ENCODE measurements around the gene PPP1CC. TPM values are rescaled to one million over a fixed set of nuclear protein-coding genes. Genes with fewer than 3 reads are reported as not detected.

PPP1CC gene
- total RNA-seq, 3 donors from 2014 or later (not counting 1 experiment from before 2014, with no cell fraction given) = 114 to 121 (median 117) TPM

- WGBS (ENCODE audit: insufficient coverage) = 91% methylated on average over 7 of the region's 7 CpGs
- Histone ChIP-seq H3K27ac (ENCODE audit: low read length) (no peak overlapping the region), H3K9me3 (ENCODE audit: control insufficient read depth, insufficient read depth, low read length) (no peaks in the 10 kb centered on the region), H3K4me1 (ENCODE audit: control insufficient read depth, insufficient read depth, low read length) (no peaks in the 10 kb centered on the region), H3K4me3 (ENCODE audit: low read length) (no peak overlapping the region), H3K27me3 (ENCODE audit: control insufficient read depth, insufficient read depth, low read length) (no peaks in the 10 kb centered on the region), H3K36me3 (ENCODE audit: control insufficient read depth, insufficient read depth, low read length) (no peaks in the 10 kb centered on the region)
- no peak for TF ChIP-seq CTCF (IDR thresholded peaks at IDR 0.05)
- no peaks in the 10 kb centered on the region for H3K4me1 Mint-ChIP-seq
- no peak overlapping the region for H3K4me3 Mint-ChIP-seq
- DNase-seq = no peak
- no peaks in the 10 kb centered on the region for H3K36me3 Mint-ChIP-seq
- no peak for ATAC-seq
- intact Hi-C loops (cut with micrococcal nuclease) = no loop called here
- no peaks in the 10 kb centered on the region for H3K27me3 Mint-ChIP-seq (ENCODE audit: low read depth in 2 of 2)
- H3K27ac Mint-ChIP-seq = no peak overlapping the region
- H3K9me3 Mint-ChIP-seq = no peaks in the 10 kb centered on the region
Measured at GRCh38 chr12:110786012-110786411, 43.3 kb upstream of the PPP1CC start.

DNA sequence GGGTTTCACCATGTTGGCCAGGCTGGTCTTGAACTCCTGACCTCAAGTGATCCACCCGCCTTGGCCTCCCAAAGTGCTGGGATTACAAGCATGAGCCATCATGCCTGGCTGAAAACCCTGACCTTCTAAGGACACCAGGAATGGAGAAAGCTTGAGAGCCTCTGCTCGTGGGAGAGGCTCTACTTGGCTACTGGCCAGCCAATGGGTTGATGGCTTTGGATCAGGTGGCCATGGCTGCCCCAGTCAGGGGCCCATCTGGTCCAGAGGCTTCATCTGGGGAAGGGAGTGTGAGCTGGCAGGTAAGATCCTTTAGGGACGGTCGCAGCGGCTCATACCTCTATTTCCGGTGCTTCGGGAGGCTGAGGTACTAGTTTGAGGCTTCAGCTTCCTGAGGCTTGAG is 42.5 kb upstream of the PPP1CC start:
- Mint-ChIP-seq H3K9me3 (no peaks in the 10 kb centered on the region), H3K4me3 (no peak overlapping the region), H3K27ac (no peak overlapping the region), H3K36me3 (no peaks in the 10 kb centered on the region), H3K4me1 (no peaks in the 10 kb centered on the region), H3K27me3 (ENCODE audit: low read depth in 2 of 2) (no peaks in the 10 kb centered on the region)
- Histone ChIP-seq H3K9me3 (ENCODE audit: control insufficient read depth, insufficient read depth, low read length) (no peaks in the 10 kb centered on the region), H3K4me1 (ENCODE audit: control insufficient read depth, insufficient read depth, low read length) (no peaks in the 10 kb centered on the region), H3K36me3 (ENCODE audit: control insufficient read depth, insufficient read depth, low read length) (no peaks in the 10 kb centered on the region), H3K27me3 (ENCODE audit: control insufficient read depth, insufficient read depth, low read length) (no peaks in the 10 kb centered on the region), H3K4me3 (ENCODE audit: low read length) (no peak overlapping the region), H3K27ac (ENCODE audit: low read length) (no peak overlapping the region)
- WGBS (ENCODE audit: insufficient coverage) = 91% methylated on average over 7 of the region's 7 CpGs
- DNase-seq (no peak), ATAC-seq (no peak)
- intact Hi-C loops (cut with micrococcal nuclease) = no loop called here
- TF ChIP-seq CTCF (IDR thresholded peaks at IDR 0.05) = no peak

DNA sequence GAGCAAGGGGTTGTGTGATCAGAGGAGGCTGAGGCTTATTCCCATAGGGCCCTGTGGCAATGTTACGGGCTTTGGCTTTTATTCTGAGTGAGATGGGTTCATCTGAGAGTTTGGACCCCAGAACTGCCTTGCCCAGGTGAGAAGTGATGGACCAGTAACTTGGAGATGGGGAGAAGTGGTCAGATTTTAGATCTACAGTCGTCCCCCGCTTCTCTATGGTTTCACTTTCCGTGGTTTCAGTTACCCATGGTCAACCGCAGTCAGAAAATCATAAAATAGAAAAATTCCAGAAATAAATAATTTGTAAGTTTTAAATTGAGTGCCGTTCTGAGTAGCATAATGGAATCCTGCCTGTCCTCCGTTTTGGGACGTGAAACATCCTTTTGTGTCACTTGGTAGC is 40.2 kb upstream of the PPP1CC start:
- DNase-seq = no peak
- Histone ChIP-seq H3K9me3 (ENCODE audit: control insufficient read depth, insufficient read depth, low read length) (no peaks in the 10 kb centered on the region), H3K36me3 (ENCODE audit: control insufficient read depth, insufficient read depth, low read length) (no peaks in the 10 kb centered on the region), H3K27me3 (ENCODE audit: control insufficient read depth, insufficient read depth, low read length) (no peaks in the 10 kb centered on the region), H3K27ac (ENCODE audit: low read length) (no peak overlapping the region), H3K4me3 (ENCODE audit: low read length) (no peak overlapping the region), H3K4me1 (ENCODE audit: control insufficient read depth, insufficient read depth, low read length) (no peaks in the 10 kb centered on the region)
- no peaks in the 10 kb centered on the region for H3K36me3 Mint-ChIP-seq
- no peak overlapping the region for H3K27ac Mint-ChIP-seq
- WGBS (ENCODE audit: insufficient coverage) = 67% methylated on average over 8 of the region's 8 CpGs
- H3K4me1 Mint-ChIP-seq = peaks cover 0 to 6% of the 10 kb centered on the region in 2 donors
- H3K4me3 Mint-ChIP-seq = no peak overlapping the region
- ATAC-seq = no peak
- intact Hi-C loops (cut with micrococcal nuclease) = no loop called here
- no peak for TF ChIP-seq CTCF (IDR thresholded peaks at IDR 0.05)
- H3K27me3 Mint-ChIP-seq (ENCODE audit: low read depth in 2 of 2) = peaks cover 0 to 6% of the 10 kb centered on the region in 2 donors
- H3K9me3 Mint-ChIP-seq = no peaks in the 10 kb centered on the region

- no peak for ATAC-seq
Measured at GRCh38 chr12:110782094-110782493, 39.4 kb upstream of the PPP1CC start.

More at GRCh38 chr12:110782094-110782493, 39.4 kb upstream of the PPP1CC start:
- Mint-ChIP-seq H3K27me3 (ENCODE audit: low read depth in 2 of 2) (peaks cover 0 to 6% of the 10 kb centered on the region in 2 donors), H3K9me3 (no peaks in the 10 kb centered on the region), H3K4me1 (peaks cover 0 to 6% of the 10 kb centered on the region in 2 donors), H3K4me3 (no peak overlapping the region), H3K36me3 (no peaks in the 10 kb centered on the region), H3K27ac (no peak overlapping the region)
- Histone ChIP-seq H3K27ac (ENCODE audit: low read length) (no peak overlapping the region), H3K27me3 (ENCODE audit: control insufficient read depth, insufficient read depth, low read length) (no peaks in the 10 kb centered on the region), H3K36me3 (ENCODE audit: control insufficient read depth, insufficient read depth, low read length) (no peaks in the 10 kb centered on the region), H3K4me3 (ENCODE audit: low read length) (no peak overlapping the region), H3K4me1 (ENCODE audit: control insufficient read depth, insufficient read depth, low read length) (no peaks in the 10 kb centered on the region), H3K9me3 (ENCODE audit: control insufficient read depth, insufficient read depth, low read length) (no peaks in the 10 kb centered on the region)
- DNase-seq = no peak
- intact Hi-C loops (cut with micrococcal nuclease) = no loop called here
- 85% methylated on average over 4 of the region's 4 CpGs for WGBS (ENCODE audit: insufficient coverage)
- TF ChIP-seq CTCF (IDR thresholded peaks at IDR 0.05) = no peak

Data from natural killer cell (primary cell).